Fibroblast of skin of right quadriceps (primary cell): ENCODE measurements around the gene GAL3ST2.
"Not testable (repeated sequence)": the region's sequence is repeated elsewhere in the genome, so short reads cannot be mapped to it uniquely, and the experiment has no call there.

Experiments used
- DNase-seq: peaks from one replicate; pipeline ENCODE4 v3.0.0-alpha.2; 2013

The GAL3ST2 gene

GRCh38 chr2:241796209-241796608 is 19.6 kb downstream of the GAL3ST2 start:
- no peak for DNase-seq

GRCh38 chr2:241796610-241797138 is 20.1 kb downstream of the GAL3ST2 start:
- no peak for DNase-seq

- DNase-seq, result no peak
These were observed 20.9 kb downstream of the GAL3ST2 start for GRCh38 chr2:241797441-241798080.

GRCh38 chr2:241798081-241798630 is 21.5 kb downstream of the GAL3ST2 start:
- no peak for DNase-seq

- no peak for DNase-seq
These were observed 22.3 kb downstream of the GAL3ST2 start for GRCh38 chr2:241798631-241799521.

- no peak for DNase-seq
These were observed 23.0 kb downstream of the GAL3ST2 start for GRCh38 chr2:241799522-241800197.

GRCh38 chr2:241800198-241800903 is 23.7 kb downstream of the GAL3ST2 start:
- not testable (repeated sequence) for DNase-seq

- no peak for DNase-seq
These were observed 25.2 kb downstream of the GAL3ST2 start for GRCh38 chr2:241801611-241802420.

GRCh38 chr2:241802421-241803318 is 26.0 kb downstream of the GAL3ST2 start:
- DNase-seq, result no peak

GRCh38 chr2:241803387-241804325 is 27.0 kb downstream of the GAL3ST2 start:
- peak; percentile 33 for DNase-seq

- peak; percentile 64 for DNase-seq
These were observed 28.0 kb downstream of the GAL3ST2 start for GRCh38 chr2:241804326-241805229.

- DNase-seq, result not testable (repeated sequence)
These were observed 29.6 kb downstream of the GAL3ST2 start for GRCh38 chr2:241806217-241806616.

- peak; percentile 18 for DNase-seq
These were observed 31.6 kb downstream of the GAL3ST2 start for GRCh38 chr2:241808051-241808720.

- no peak for DNase-seq
These were observed 32.2 kb downstream of the GAL3ST2 start, which contains the start of gene NEU4 for GRCh38 chr2:241808721-241809382. NEU4 (plus strand) TSS chr2:241809193; CDS start chr2:241814485, 5,292 bp downstream.

- no peak for DNase-seq
These were observed 33.0 kb downstream of the GAL3ST2 start for GRCh38 chr2:241809383-241810306.
